Right lobe of liver (tissue), 6 donors: ENCODE measurements around the gene RDH12. TPM values are rescaled to one million over a fixed set of nuclear protein-coding genes. Genes with fewer than 3 reads are reported as not detected.

ENCODE experiments used
- ATAC-seq, 4 donors: fragments of 200-7000 bp; cut with Tn5 transposase; one replicate each; pipeline ENCODE4 v1.9.1; 2020; ENCODE audit warnings: mild to moderate bottlenecking in 4 of 4, moderate library complexity in 4 of 4
- DNase-seq, 3 donors: peaks; one replicate each; pipeline ENCODE4 v3.0.0-alpha.2; 2020
- H3K27ac ChIP-seq, 3 donors: fragments of 200-600 bp; one replicate each; pipeline ENCODE4 v1.8.0; 2022
- H3K27me3 ChIP-seq, 2 donors: fragments of 200-600 bp; one replicate each; pipeline ENCODE4 v1.8.0; 2022
- H3K36me3 ChIP-seq, 4 donors: fragments of 200-600 bp; sonication (generic) in 1 of 4; one replicate each; pipeline versions ENCODE4 v1.5.1 to v1.8.0; 2017 to 2022; ENCODE audit warnings: control low read depth in 1 of 4
- H3K4me1 ChIP-seq, 4 donors: fragments of 200-600 bp; sonication (generic) in 1 of 4; one replicate each; pipeline versions ENCODE4 v1.5.1 to v1.8.0; 2017 to 2022; ENCODE audit warnings: control low read depth in 1 of 4
- H3K4me3 ChIP-seq, 3 donors: fragments of 200-600 bp; one replicate each; pipeline ENCODE4 v1.8.0; 2022
- H3K9me3 ChIP-seq, 4 donors: fragments of 200-600 bp; sonication (generic) in 1 of 4; one replicate each; pipeline versions ENCODE4 v1.5.1 to v1.8.0; 2017 to 2022; ENCODE audit warnings: control low read depth in 1 of 4
- POLR2A ChIP-seq: fragments of 450-650 bp; IDR thresholded peaks from one replicate; pipeline ENCODE4 v1.6.1; 2017; ENCODE audit warnings: antibody characterized with exemption, mild to moderate bottlenecking
- WGBS: methylation state at CpG from one replicate; pipeline ENCODE4 v1.1.6; 2018; ENCODE audit warnings: low coverage, low lambda C conversion rate; ENCODE audit not compliant: insufficient coverage; ENCODE audit errors: missing lambda C conversion rate; 5-methylcytosine and 5-hydroxymethylcytosine counted together
- intact Hi-C, 2 donors: fragments of 100-400 bp; cut with DNase I; formaldehyde crosslinking; loops; one replicate each; pipeline versions ENCODE4 v1.11.2 to v1.14.1; 2022
- total RNA-seq, 6 experiments: library from RNA; depleted of rRNA in 2 of 6; stranded (reverse); fragments of >200 nt in 2 of 6; fragmentation: NEBNext Ultra II Directional in 3 of 6; extraction: Animal tissue kit (Norgen Biotek cat#: 25700) in 3 of 6; gene quantifications; one replicate each; pipeline versions ENCODE4 v1.1.0 to v1.2.4, GENCODE V29; 2016 to 2023
- TF ChIP-seq, protein P1 (sequence below), 4 donors: fragments of 200-600 bp in 3 of 4; fragments of 450-650 bp in 1 of 4; IDR thresholded peaks; one replicate each; pipeline versions ENCODE4 v1.5.1 to v1.8.0; 2016 to 2022; ENCODE audit warnings: antibody characterized with exemption in 4 of 4, mild to moderate bottlenecking in 2 of 4
- donor health status: DM: no; HTN: yes; CAD: no.
- donor health status: DM: no; HTN: no; CAD: no.
- donor health status: DM: no; HTN: no; CAD: no.
- donor health status: DM: no; HTN: yes; CAD: no.
- donor health status: DM: no; HTN: yes; CAD: no.

Gene RDH12
- total RNA-seq, 6 experiments from 2014 or later: 0.22 to 2.4 (median 1.2) TPM

DNA sequence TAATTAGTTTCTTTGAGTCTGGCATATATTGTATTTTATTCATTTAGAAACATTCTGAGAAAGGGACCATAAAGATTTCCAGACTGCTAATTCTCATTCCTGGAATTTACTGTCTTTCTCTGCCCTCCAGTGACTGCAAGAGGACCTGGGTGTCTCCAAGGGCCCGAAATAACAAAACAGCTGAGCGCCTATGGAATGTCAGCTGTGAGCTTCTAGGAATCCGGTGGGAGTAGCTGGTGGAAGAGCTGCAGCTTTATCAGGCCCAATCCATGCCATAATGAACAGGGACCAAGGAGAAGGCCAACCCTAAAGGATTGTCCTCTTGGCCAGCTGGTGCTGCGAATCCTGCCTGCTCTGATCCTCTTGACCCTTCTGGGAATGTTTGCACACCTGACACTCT is 31.9 kb downstream of the RDH12 start:
- Histone ChIP-seq H3K4me3 (no peak overlapping the region), H3K4me1 (peaks cover 0 to 20% (median 0%) of the 10 kb centered on the region in 4 donors), H3K27ac (no peak overlapping the region), H3K9me3 (no peaks in the 10 kb centered on the region), H3K27me3 (no peaks in the 10 kb centered on the region), H3K36me3 (no peaks in the 10 kb centered on the region)
- no peak for TF ChIP-seq POLR2A
- TF ChIP-seq, protein P1, sequence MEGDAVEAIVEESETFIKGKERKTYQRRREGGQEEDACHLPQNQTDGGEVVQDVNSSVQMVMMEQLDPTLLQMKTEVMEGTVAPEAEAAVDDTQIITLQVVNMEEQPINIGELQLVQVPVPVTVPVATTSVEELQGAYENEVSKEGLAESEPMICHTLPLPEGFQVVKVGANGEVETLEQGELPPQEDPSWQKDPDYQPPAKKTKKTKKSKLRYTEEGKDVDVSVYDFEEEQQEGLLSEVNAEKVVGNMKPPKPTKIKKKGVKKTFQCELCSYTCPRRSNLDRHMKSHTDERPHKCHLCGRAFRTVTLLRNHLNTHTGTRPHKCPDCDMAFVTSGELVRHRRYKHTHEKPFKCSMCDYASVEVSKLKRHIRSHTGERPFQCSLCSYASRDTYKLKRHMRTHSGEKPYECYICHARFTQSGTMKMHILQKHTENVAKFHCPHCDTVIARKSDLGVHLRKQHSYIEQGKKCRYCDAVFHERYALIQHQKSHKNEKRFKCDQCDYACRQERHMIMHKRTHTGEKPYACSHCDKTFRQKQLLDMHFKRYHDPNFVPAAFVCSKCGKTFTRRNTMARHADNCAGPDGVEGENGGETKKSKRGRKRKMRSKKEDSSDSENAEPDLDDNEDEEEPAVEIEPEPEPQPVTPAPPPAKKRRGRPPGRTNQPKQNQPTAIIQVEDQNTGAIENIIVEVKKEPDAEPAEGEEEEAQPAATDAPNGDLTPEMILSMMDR (IDR thresholded peaks at IDR 0.05): no peak
- DNase-seq (no peak), ATAC-seq (no peak)
- intact Hi-C loops: no loop called here
- WGBS: 100% methylated on average over 2 of the region's 4 CpGs

DNA sequence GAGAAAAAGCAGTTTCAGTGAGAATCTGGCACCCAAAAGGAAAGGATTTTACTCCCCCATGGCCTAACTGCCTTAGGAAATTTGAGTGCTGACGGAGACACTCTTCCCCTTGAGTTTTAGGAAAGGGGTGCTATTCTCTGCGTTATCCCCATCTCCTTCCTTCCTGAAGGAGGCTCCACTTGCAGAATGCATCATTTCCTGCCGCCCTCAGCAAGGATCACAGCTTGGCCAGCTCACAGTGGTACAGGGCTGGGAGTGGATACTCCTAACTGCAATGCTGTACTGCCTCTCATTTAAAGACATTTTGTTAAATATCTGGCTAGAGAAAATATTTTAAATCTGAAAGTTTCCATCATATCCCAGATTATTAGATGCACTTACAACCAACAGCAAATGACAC is 33.0 kb downstream of the RDH12 start:
- H3K36me3 ChIP-seq: no peaks in the 10 kb centered on the region
- TF ChIP-seq, protein P1 (IDR thresholded peaks at IDR 0.05): peak in 1 of 4 donors; percentile 6
- no peak for TF ChIP-seq POLR2A
- no peaks in the 10 kb centered on the region for H3K27me3 ChIP-seq
- H3K4me3 ChIP-seq: no peak overlapping the region
- DNase-seq (no peak), ATAC-seq (peak in 1 of 4 donors; percentile 23)
- intact Hi-C loops: no loop called here
- no peaks in the 10 kb centered on the region for H3K9me3 ChIP-seq
- no peak overlapping the region for H3K27ac ChIP-seq
- H3K4me1 ChIP-seq: peaks cover 0 to 9% (median 0%) of the 10 kb centered on the region in 4 donors
- 60% methylated on average over 1 of the region's 3 CpGs for WGBS

DNA sequence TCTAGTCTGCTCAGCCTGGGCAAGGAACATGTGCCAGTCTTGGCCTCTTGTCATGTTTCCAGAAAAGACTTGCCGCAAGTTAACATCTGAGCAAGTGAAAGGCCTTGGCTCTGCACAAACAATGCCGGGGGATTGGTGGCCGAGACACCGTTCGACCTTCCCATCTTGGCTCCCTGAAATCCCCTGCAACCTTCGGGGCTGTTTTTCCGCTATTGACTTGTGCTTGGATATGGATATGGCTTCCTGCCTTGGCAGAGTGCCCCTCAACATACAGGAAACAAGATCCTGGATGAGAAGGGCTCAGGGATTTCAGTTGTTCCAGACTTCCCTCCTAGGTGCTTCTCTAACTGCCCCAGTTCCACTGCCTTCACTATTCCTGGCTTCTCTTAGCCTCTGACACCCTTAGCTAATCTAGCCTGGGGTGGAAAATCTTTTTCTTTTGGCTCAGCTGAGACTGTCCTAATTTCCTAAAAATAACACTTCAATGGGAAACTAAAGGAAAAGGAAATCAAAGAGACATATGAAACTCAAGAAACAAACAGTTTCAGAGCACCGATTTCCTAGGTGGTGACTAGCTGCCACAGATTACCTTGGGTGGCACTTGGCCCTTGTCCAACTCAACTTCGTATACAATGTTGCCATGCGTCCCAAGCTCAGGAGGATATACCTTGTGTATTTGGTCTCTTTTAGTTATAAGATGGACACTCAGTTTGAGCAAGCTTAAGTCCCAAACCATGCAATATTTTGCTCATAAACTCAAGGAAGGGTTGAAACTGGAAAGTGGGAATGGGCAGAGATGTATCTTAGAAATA is 33.9 kb downstream of the RDH12 start:
- intact Hi-C loops: no loop called here
- Histone ChIP-seq H3K9me3 (no peaks in the 10 kb centered on the region), H3K27me3 (no peaks in the 10 kb centered on the region), H3K4me1 (peaks cover 0 to 3% (median 0%) of the 10 kb centered on the region in 4 donors), H3K27ac (no peak overlapping the region), H3K36me3 (no peaks in the 10 kb centered on the region), H3K4me3 (no peak overlapping the region)
- TF ChIP-seq, protein P1 (IDR thresholded peaks at IDR 0.05): no peak
- no peak for TF ChIP-seq POLR2A
- ATAC-seq (no peak), DNase-seq (no peak)
- WGBS: 82% methylated on average over 4 of the region's 10 CpGs

DNA sequence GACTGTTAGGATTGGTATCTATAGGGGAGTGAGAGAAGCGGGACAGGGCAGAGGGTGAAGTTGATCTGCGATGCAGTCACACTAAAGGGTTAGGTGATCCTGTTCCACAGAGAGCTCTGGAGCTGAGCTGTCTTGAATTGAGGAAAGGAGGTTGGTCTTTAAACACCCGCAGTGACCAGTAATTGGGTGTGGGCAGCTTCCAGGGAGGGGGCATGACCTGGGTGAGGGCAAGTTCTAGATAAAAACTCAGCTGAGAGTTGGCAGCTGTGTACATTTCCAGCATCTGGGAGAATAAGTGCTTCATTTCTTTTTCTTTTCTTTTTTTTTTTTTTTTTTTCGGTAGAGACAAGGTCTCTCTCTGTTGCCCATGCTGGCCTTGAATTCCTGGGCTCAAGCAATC is 35.1 kb downstream of the RDH12 start:
- Histone ChIP-seq H3K4me3 (no peak overlapping the region), H3K27ac (no peak overlapping the region), H3K4me1 (peaks cover 0 to 3% (median 0%) of the 10 kb centered on the region in 4 donors), H3K27me3 (no peaks in the 10 kb centered on the region), H3K9me3 (no peaks in the 10 kb centered on the region), H3K36me3 (no peaks in the 10 kb centered on the region)
- ATAC-seq (no peak), DNase-seq (no peak)
- no peak for TF ChIP-seq POLR2A
- TF ChIP-seq, protein P1 (IDR thresholded peaks at IDR 0.05): no peak
- intact Hi-C loops: no loop called here
- WGBS: 78% methylated on average over 4 of the region's 4 CpGs
